Stimulated activated naive CD8-positive, alpha-beta T cell treated with anti-CD3 and anti-CD28 coated beads, Interleukin-15, Interleukin-2, amounts not matched to agents 100 ng/mL and 50 ng/mL, for 24 hours (primary cell): ENCODE data around the gene MECR.

Source experiments
- H3K27ac Mint-ChIP-seq: one replicate; pipeline ENCODE4 v1.8.0; 2021; ENCODE audit warnings: mild to moderate bottlenecking, mixed read lengths
- H3K27me3 Mint-ChIP-seq: one replicate; pipeline ENCODE4 v1.8.0; 2021; ENCODE audit warnings: mixed read lengths
- H3K36me3 Mint-ChIP-seq: one replicate; pipeline ENCODE4 v1.8.0; 2021; ENCODE audit warnings: low read depth, mixed read lengths
- H3K4me1 Mint-ChIP-seq: one replicate; pipeline ENCODE4 v1.8.0; 2021; ENCODE audit warnings: low read depth, mixed read lengths
- H3K4me3 Mint-ChIP-seq: one replicate; pipeline ENCODE4 v1.8.0; 2021; ENCODE audit warnings: mild to moderate bottlenecking, mixed read lengths
- H3K9me3 Mint-ChIP-seq: one replicate; pipeline ENCODE4 v1.8.0; 2021; ENCODE audit warnings: mixed read lengths

Gene MECR

DNA sequence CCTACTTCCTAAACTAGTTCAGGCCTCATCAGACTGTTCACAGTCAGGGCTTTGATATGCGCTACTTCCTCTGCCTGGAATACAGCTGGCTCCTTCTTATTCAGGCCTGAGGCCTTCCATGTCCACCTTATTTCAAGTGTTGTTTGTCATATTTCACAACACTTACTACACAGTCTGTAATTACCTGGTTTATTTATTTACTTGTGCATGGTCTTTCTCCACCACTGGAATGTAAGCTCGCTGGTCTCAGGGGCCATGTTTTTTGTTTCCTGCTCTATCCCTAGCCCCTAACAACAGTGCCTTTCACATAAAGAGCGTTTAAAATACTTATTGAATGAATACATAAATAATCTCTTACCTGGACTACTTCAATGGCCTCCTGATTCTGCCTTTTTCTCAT lies 44.5 kb downstream of the MECR start:
- H3K27me3 Mint-ChIP-seq: no peaks in the 10 kb centered on the region
- H3K4me1 Mint-ChIP-seq: peaks cover 15% of the 10 kb centered on the region
- no peak overlapping the region for H3K4me3 Mint-ChIP-seq
- peaks cover 6% of the 10 kb centered on the region for H3K36me3 Mint-ChIP-seq
- no peak overlapping the region for H3K27ac Mint-ChIP-seq
- H3K9me3 Mint-ChIP-seq: no peaks in the 10 kb centered on the region

DNA sequence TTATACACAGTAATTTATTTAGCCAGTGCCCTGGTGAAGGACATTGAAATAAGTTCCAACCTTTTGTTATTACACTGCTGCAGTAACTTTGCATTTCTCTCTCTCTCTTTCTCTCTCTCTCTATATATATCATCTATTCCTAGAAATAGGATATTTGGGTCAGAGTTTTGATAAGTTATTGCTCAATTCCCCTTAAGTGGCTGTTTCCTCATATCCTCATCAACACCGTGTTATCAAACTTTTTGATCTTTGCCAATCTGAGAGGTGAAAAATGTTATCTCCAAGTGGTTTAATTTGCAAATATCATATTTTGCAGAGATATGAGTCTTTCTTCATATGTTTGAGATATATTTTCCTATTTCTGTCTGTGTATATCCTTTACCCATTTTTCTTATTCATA lies 47.4 kb downstream of the MECR start:
- Mint-ChIP-seq H3K4me3 (peak overlapping the region; percentile 96), H3K27ac (peak overlapping the region; percentile 33), H3K9me3 (no peaks in the 10 kb centered on the region), H3K36me3 (peaks cover 25% of the 10 kb centered on the region), H3K27me3 (no peaks in the 10 kb centered on the region), H3K4me1 (peaks cover 38% of the 10 kb centered on the region)

DNA sequence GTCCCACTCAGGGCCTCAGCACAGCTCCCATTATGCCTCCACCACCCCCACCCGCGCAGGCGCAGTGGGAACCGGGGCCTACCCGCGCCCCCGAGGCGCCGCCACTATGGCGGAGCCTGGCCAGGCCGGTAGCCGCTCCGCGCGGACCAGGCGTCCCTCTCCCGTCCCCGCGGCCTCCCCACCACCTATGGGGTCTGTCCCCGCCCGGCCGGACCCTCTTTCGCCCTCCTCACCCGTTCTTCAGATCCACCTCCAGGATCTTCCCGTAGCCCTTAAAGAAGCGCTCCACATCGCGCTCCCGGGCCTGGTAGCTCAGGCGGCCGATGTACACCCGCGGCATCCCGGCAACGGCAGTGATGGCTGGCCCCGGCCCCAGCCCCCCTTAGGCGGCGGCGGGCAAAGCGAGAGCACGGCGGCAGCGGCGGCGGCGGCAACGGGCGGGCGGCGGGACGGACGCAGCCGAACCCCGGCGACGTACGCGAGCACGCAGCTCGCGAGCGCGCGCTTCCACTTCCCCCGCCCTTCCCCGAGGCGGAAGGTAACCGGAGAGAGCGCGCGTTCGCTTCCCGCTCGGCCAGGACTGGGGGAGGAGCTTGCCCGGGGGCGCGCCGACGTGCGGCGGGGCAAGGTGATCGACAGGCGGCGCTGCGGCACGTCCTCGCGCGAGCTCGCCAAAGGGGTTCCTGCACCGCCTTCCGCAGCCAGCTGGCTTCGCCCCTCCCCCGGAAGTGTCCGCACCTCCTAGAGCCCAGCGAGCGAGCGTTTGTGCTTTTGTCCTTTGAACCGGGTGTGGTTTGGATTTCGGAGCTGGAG lies 49.1 kb downstream of the MECR start, which contains the start of gene SRSF4:
TSS of gene SRSF4 (minus strand) at position 488 of the 813 bp plus-strand sequence. CDS start at position 340, 148 bp downstream.
- H3K4me3 Mint-ChIP-seq: peak within 1 kb of the TSS; percentile 96
- H3K27me3 Mint-ChIP-seq: no peaks in the 10 kb centered on the region
- H3K36me3 Mint-ChIP-seq: peaks cover 40% of the 10 kb centered on the region
- no peaks in the 10 kb centered on the region for H3K9me3 Mint-ChIP-seq
- peaks cover 53% of the 10 kb centered on the region for H3K4me1 Mint-ChIP-seq
- H3K27ac Mint-ChIP-seq: peak within 1 kb of the TSS; percentile 95

DNA sequence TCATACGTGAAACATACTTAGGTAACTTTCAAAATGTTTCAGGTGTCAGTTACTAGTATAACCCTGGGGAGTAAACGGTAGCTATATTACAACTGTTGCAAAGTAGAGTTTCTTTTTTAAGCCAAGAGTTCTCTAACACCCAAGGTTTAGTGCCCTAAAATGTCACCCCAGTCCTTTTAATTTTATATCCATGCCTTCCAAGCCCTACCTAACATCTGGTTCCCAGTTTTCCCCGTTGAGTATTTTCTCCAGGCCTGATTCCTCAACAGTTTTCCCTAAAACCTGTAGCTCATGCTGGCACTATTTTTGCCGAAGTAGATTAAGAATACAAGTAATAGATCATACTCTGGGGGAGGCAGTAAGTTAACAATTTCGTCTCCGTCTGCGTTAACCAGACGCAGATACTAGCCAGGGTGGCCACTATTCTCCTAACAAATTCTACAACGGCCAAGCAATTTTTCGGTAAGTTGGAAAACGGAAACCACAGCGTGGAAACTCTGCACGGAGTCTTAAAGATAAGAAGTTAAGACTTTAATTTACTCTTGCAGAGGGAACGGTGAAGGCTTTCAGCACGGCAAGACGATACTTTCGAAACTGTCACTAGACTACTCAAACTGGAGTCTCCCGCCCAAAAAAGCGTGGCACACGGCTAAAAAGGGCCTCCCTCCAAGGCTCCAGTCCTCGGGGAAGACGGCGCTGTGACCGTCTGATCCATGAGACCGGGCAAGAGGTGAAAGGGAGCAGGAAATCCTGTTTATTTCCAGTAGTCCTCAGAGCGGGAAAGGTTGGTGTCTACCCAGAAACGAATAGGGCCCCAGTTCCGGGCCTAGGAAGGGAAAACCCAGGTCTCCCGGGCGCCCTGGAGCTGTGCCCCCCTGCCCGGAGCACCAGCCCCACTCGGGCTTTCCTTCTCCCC lies 50.0 kb downstream of the MECR start:
- peaks cover 46% of the 10 kb centered on the region for H3K36me3 Mint-ChIP-seq
- H3K27me3 Mint-ChIP-seq: no peaks in the 10 kb centered on the region
- no peaks in the 10 kb centered on the region for H3K9me3 Mint-ChIP-seq
- peak overlapping the region; percentile 95 for H3K27ac Mint-ChIP-seq
- peaks cover 59% of the 10 kb centered on the region for H3K4me1 Mint-ChIP-seq
- peak overlapping the region; percentile 96 for H3K4me3 Mint-ChIP-seq

DNA sequence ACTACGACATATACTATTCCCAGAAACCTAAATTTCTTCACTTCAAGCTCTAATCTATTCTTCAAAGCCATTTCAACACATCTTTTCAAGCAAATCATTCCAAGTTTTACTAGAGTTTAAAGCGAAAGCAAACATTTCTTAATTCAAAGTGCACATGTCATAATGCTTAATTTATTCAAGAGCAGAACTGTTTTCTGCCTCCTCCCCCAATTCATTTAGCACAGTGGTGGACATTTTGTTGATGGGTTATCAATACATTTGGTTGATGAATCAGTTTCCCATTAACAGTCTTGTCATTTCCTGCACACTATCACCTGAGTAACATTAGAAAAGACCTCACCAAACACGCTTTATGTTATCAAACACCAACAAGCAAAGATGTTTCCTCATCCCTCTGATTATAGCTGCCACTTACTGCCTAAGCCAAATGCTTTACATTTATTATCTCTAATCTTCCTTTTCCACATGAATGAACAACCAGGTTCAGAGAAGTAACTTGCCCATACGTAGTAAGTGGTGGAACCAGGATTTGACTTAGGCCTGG lies 51.0 kb downstream of the MECR start:
- Mint-ChIP-seq H3K4me3 (peak overlapping the region; percentile 96), H3K27ac (peak overlapping the region; percentile 95), H3K36me3 (peaks cover 48% of the 10 kb centered on the region), H3K27me3 (no peaks in the 10 kb centered on the region), H3K4me1 (peaks cover 59% of the 10 kb centered on the region), H3K9me3 (no peaks in the 10 kb centered on the region)

DNA sequence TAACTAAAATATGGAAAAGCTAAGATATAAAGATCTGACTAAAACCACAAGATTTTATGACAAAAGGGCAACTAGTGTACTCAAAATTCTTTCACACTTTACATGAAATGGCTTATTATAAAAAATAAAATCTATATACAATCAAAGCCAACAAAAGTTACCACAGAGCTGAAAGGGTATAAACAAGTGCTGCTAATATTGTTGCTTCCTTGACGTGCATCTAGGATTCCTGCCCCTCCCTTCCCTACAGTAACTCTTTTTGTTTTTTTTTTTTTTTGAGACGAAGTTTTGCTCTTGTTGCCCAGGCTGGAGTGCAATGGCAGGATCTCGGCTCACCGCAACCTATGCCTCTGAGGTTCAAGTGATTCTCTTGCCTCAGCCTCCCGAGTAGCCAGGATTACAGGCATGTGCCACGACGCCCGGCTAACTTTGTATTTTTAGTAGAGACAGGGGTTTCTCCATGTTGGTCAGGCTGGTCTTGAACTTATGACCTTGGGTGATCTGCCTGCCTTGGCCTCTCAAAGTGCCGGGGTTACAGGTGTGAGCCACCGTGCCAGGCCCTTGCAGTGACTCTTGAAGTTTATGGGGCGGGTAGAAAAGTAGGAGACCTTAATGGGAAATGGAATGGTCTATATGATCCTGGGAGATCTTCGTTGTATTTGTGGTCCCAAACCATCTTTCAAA lies 53.6 kb downstream of the MECR start:
- Mint-ChIP-seq H3K36me3 (peaks cover 61% of the 10 kb centered on the region), H3K4me3 (peak overlapping the region; percentile 35), H3K27ac (peak overlapping the region; percentile 28), H3K4me1 (peaks cover 62% of the 10 kb centered on the region), H3K27me3 (no peaks in the 10 kb centered on the region), H3K9me3 (no peaks in the 10 kb centered on the region)

DNA sequence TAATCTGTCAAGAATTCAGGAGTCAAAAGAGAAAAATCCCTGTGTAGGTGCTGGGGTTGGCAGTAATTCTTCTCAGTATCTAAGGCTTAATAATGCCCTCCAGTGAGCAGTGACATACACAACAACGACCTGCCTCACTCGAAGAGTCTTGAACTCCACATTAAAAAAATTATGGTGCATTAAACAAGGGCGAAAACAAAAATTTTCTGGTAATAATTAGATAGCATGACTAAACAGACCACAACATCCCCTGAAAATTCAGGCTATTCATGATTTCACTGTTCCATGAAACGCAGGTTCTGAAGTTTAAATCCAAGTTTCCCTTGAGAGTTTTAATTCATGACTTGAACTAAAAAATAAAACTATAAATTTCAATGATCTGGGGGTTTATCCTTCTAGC lies 54.2 kb downstream of the MECR start:
- H3K36me3 Mint-ChIP-seq: peaks cover 65% of the 10 kb centered on the region

DNA sequence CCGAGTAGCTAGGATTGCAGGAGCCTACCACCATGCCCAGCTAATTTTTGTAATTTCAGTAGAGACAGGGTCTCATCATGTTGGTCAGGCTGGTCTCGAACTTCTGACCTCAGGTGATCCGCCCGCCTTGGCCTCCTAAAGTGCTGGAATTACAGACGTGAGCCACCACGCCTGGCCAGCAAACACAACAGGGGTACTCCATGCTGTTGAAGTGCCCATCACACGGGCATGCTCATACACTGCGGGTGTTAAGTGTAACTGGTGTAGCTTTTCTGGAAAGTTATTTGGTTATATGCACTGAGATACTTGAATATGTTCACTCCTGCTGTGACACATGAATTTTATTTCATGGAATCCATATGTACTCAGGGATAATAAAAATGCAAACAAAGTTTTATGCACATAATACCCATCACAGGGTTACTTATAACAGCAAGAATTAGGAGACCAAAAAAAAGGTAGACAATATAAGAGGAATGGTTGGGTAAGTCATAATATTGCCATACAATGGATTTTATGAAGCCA lies 58.3 kb downstream of the MECR start:
- Mint-ChIP-seq H3K9me3 (no peaks in the 10 kb centered on the region), H3K36me3 (peaks cover 71% of the 10 kb centered on the region), H3K27me3 (no peaks in the 10 kb centered on the region), H3K27ac (no peak overlapping the region), H3K4me3 (no peak overlapping the region), H3K4me1 (peaks cover 64% of the 10 kb centered on the region)

More for the DNA sequence above, 54.2 kb downstream of the MECR start:
- Mint-ChIP-seq H3K9me3 (no peaks in the 10 kb centered on the region), H3K27ac (no peak overlapping the region), H3K4me1 (peaks cover 64% of the 10 kb centered on the region), H3K27me3 (no peaks in the 10 kb centered on the region), H3K4me3 (no peak overlapping the region)

DNA sequence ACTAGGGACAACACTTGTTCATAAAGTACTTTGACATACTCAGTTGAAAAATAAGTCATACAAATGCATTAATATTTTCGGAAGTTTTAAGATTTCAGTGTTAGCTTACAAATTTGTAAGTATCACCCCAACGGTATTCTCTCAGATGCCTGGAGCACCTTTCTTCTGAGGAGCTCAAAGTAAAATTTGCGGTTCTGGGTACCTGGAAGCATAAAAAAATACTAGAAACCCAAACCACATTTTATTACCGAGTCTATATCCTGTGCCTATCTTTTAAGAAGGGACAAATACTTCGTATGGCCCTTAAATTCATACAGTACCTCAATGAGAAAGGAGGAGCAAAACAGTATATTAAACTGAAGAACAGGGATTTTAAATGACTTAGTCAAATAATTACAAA lies 59.2 kb downstream of the MECR start:
- no peak overlapping the region for H3K27ac Mint-ChIP-seq
- no peaks in the 10 kb centered on the region for H3K9me3 Mint-ChIP-seq
- H3K27me3 Mint-ChIP-seq: no peaks in the 10 kb centered on the region
- no peak overlapping the region for H3K4me3 Mint-ChIP-seq
- peaks cover 71% of the 10 kb centered on the region for H3K36me3 Mint-ChIP-seq
- peaks cover 60% of the 10 kb centered on the region for H3K4me1 Mint-ChIP-seq

DNA sequence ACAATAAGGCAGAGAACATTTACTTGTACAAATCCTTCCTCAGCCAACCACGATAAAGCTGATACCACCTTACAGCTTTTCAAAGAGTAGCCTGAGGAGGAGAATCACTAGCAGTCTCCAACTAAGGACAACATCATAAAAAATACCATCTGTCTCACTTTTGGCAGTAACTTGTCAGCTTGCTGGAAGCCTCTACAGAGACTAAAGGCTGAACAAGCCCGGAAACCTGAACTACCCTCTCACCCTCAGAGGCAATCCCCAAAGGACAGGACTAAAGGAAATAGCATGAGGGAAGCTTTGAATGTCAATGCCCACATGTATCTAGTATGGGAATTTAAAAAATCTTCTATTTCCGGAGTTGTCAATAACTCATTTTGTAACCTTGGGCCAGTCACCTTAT lies 59.6 kb downstream of the MECR start:
- peaks cover 56% of the 10 kb centered on the region for H3K4me1 Mint-ChIP-seq
- peaks cover 70% of the 10 kb centered on the region for H3K36me3 Mint-ChIP-seq
- H3K27me3 Mint-ChIP-seq: no peaks in the 10 kb centered on the region
- H3K27ac Mint-ChIP-seq: peak overlapping the region; percentile 43
- peak overlapping the region; percentile 4 for H3K4me3 Mint-ChIP-seq
- H3K9me3 Mint-ChIP-seq: no peaks in the 10 kb centered on the region

DNA sequence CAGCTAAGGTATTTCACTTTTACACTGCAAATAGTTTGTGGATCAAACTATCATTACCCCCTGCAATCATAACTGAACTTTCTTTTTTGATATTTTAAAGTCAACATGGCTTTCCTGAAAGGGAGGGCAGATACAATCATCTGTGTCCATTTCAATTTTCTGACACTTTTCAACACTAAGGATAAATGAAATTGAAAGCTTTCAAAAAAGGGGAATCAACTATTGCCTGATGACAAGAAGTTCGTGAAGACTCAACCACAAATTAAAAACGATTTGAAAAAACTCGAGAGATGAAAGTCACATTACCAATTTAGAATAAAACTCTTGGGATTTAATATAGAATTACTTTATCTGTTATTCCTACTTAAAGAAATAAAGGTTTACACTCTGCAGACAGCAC lies 60.8 kb downstream of the MECR start:
- H3K9me3 Mint-ChIP-seq: no peaks in the 10 kb centered on the region
- peaks cover 61% of the 10 kb centered on the region for H3K4me1 Mint-ChIP-seq
- no peak overlapping the region for H3K4me3 Mint-ChIP-seq
- H3K36me3 Mint-ChIP-seq: peaks cover 77% of the 10 kb centered on the region
- H3K27me3 Mint-ChIP-seq: no peaks in the 10 kb centered on the region
- no peak overlapping the region for H3K27ac Mint-ChIP-seq

DNA sequence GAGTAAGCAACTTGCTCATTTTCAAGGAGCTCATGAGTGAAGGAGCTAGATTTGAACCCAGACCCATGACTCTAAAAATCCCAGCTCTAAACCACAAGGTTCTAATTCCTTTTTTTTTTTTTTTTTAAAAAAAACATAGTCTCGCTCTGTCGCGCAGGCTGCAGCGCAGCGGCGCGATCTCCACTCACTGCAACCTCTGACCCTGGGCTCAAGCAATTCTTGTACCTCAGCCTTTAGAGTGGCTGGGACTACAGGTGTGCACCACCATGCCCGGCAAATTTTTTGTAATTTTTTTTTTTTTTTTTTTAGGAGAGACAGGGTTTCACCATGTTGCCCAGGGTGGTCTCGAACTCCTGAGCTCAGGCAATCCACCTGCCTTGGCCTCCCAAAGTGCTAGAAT lies 62.8 kb downstream of the MECR start:
- Mint-ChIP-seq H3K4me1 (peaks cover 67% of the 10 kb centered on the region), H3K36me3 (peaks cover 86% of the 10 kb centered on the region), H3K27ac (no peak overlapping the region), H3K4me3 (no peak overlapping the region), H3K9me3 (no peaks in the 10 kb centered on the region), H3K27me3 (no peaks in the 10 kb centered on the region)

DNA sequence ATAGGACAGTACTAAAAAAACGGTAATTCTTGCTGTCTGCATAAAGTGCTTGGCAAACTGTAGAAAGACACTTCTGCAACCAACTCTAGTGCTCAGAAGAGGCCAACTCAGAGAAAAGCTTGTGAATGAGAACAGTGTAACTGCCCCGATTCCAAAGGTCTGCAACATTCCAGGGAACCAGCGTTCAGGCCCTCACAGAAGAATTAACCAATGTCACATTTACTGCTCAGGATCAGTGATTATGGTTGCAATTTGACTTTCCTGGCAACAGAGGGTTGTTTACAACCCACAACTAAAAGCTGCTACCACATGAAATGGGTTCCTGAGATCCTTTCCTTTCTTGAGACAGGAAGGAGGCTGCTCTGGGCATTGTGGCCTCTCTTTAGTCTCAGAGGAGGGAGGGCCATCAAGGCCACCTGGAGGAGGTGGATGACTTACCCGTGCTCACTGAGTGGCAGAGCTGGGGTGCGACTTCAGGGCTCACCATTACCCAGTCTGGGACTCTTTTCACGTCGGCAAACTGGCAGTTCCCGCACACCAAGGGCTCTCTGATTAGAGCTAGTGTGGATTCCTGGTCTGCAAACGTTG lies 64.3 kb downstream of the MECR start:
- Mint-ChIP-seq H3K9me3 (no peaks in the 10 kb centered on the region), H3K27ac (no peak overlapping the region), H3K4me1 (peaks cover 59% of the 10 kb centered on the region), H3K4me3 (no peak overlapping the region), H3K27me3 (no peaks in the 10 kb centered on the region), H3K36me3 (peaks cover 73% of the 10 kb centered on the region)

DNA sequence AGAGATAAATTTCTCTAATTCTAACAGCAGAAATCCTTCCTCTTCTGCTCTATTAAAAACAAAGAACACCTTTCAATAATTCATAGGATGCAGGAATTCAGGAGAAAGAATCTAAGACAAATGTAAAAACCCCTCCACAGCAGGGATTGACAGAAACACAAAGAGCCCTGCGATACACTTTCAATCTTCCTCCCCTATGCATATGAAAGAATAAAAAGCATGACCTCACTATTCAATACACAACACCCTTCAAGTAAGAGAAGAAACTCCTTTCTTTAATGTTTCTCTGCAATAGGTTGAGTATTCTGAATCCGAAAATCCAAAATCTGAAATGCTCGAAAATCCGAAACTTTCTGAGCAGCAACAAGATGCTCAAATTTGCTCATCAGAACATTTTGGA lies 66.1 kb downstream of the MECR start:
- Mint-ChIP-seq H3K27me3 (no peaks in the 10 kb centered on the region), H3K9me3 (no peaks in the 10 kb centered on the region), H3K36me3 (peaks cover 68% of the 10 kb centered on the region), H3K4me1 (peaks cover 45% of the 10 kb centered on the region), H3K27ac (no peak overlapping the region), H3K4me3 (no peak overlapping the region)
